PFSK-1 (cell line): ENCODE measurements around the gene CHCHD2.

Experiments
- FOXP2 ChIP-seq: optimal IDR thresholded peaks from 2 replicates; pipeline ENCODE3; 2011; ENCODE audit warnings: borderline replicate concordance, control low read depth, inconsistent platforms; ENCODE audit not compliant: insufficient read depth; ENCODE audit errors: extremely low read length, extremely low read depth
- POLR2AphosphoS5 ChIP-seq: IDR thresholded peaks from 2 replicates; pipeline ENCODE4 v1.6.1; 2012; ENCODE audit warnings: low read depth, mild to moderate bottlenecking, control low read depth, low read length, moderate library complexity
- REST ChIP-seq, 2 experiments: IDR thresholded peaks; 2 replicates each; pipeline versions ENCODE4 v1.6.1 to v1.8.0; 2011 to 2012; ENCODE audit warnings: low read depth in 2 of 2, low read length in 2 of 2, control low read depth in 1 of 2, inconsistent platforms in 1 of 2, mild to moderate bottlenecking in 1 of 2, moderate library complexity in 1 of 2; ENCODE audit not compliant: insufficient read depth in 1 of 2
- SIN3A ChIP-seq: IDR thresholded peaks from 2 replicates; pipeline ENCODE4 v1.6.1; 2012; ENCODE audit warnings: mild to moderate bottlenecking, low read length, moderate library complexity, borderline replicate concordance; ENCODE audit not compliant: insufficient read depth
- TAF1 ChIP-seq: IDR thresholded peaks from 2 replicates; pipeline ENCODE4 v1.6.1; 2012; ENCODE audit warnings: low read length, control low read depth, borderline replicate concordance; ENCODE audit not compliant: insufficient read depth

GRCh38 chr7:56086761-56087160 is 19.5 kb downstream of the CHCHD2 start:
- TF ChIP-seq POLR2AphosphoS5 = no peak
- TF ChIP-seq TAF1 = no peak
- TF ChIP-seq SIN3A = no peak
- TF ChIP-seq REST (IDR thresholded peaks at IDR 0.05; ENCODE audit: insufficient read depth in 1 of 2, low read depth in 2 of 2, low read length in 2 of 2) = no peak
- TF ChIP-seq FOXP2 = no peak
